H1 (cell line): Measurements from ENCODE around the gene FBXO30. TPM values are rescaled to one million over a fixed set of nuclear protein-coding genes. Genes with fewer than 3 reads are reported as not detected.

Source experiments
- CTCF ChIA-PET: fragments of 300-600 bp; sonication (Branson Sonifier 250); formaldehyde crosslinking; loops from one replicate; lab custom pipeline; 2021; ENCODE audit not compliant: partially characterized antibody; lab: Charles Lee
- POLR2A ChIA-PET: fragments of 300-600 bp; sonication (Branson Sonifier 250); formaldehyde crosslinking; loops from one replicate; lab custom pipeline; 2021; ENCODE audit warnings: inconsistent platforms; ENCODE audit not compliant: partially characterized antibody; lab: Charles Lee
- DNase-seq, 2 experiments: peaks; one replicate each; pipeline versions ENCODE4 v3.0.0 to v3.0.0-alpha.2; 2010 to 2022; ENCODE audit warnings: low spot score in 2 of 2, low read depth in 1 of 2, mixed read lengths in 1 of 2
- FAIRE-seq: peaks from 2 replicates; lab custom pipeline; 2011; peaks lifted over from hg19 to GRCh38; lab: Jason Lieb, UNC
- H2AFZ ChIP-seq: 2 replicates; pipeline ENCODE4 v1.8.1; 2012; ENCODE audit warnings: low read length, inconsistent platforms
- H2AK5ac ChIP-seq: 2 replicates; pipeline ENCODE4 v1.6.1; 2013; ENCODE audit warnings: low read depth, low read length
- H2BK120ac ChIP-seq: replicated peaks from 2 replicates; pipeline ENCODE3; 2013; ENCODE audit warnings: low read depth, low read length, inconsistent platforms
- H2BK12ac ChIP-seq: 2 replicates; pipeline ENCODE4 v1.6.1; 2013; ENCODE audit warnings: low read depth, low read length
- H2BK15ac ChIP-seq: 2 replicates; pipeline ENCODE4 v1.6.1; 2013; ENCODE audit warnings: low read length
- H2BK20ac ChIP-seq: 2 replicates; pipeline ENCODE4 v1.6.1; 2013; ENCODE audit warnings: low read length
- H2BK5ac ChIP-seq: 2 replicates; pipeline ENCODE4 v1.6.1; 2013; ENCODE audit warnings: low read depth, low read length
- H3K14ac ChIP-seq: 2 replicates; pipeline ENCODE4 v1.6.1; 2013; ENCODE audit warnings: inconsistent platforms; ENCODE audit not compliant: insufficient read length
- H3K18ac ChIP-seq: 2 replicates; pipeline ENCODE4 v1.6.1; 2013; ENCODE audit warnings: low read length; ENCODE audit errors: extremely low read depth
- H3K23ac ChIP-seq: 2 replicates; pipeline ENCODE4 v1.6.1; 2013; ENCODE audit warnings: inconsistent platforms; ENCODE audit not compliant: insufficient read length
- H3K23me2 ChIP-seq: 2 replicates; pipeline ENCODE4 v1.6.1; 2013; ENCODE audit warnings: low read depth, low read length
- H3K27ac ChIP-seq: 2 replicates; pipeline ENCODE4 v1.6.1; 2011; ENCODE audit warnings: low read depth, low read length, inconsistent platforms
- H3K27me3 ChIP-seq, 4 experiments: replicated peaks in 1 of 4; 1 replicate in 1 of 4; 2 replicates in 3 of 4; pipeline versions ENCODE4 v1.6.1 to v1.8.1; 2011 to 2013; ENCODE audit warnings: low read length in 3 of 4, mild to moderate bottlenecking in 3 of 4, inconsistent platforms in 2 of 4, mixed read lengths in 2 of 4, moderate library complexity in 1 of 4; ENCODE audit not compliant: control insufficient read depth in 3 of 4, insufficient read depth in 3 of 4; ENCODE audit errors: extremely low read depth in 1 of 4
- H3K36me3 ChIP-seq, 4 experiments: 2 replicates each; pipeline versions ENCODE4 v1.6.1 to v1.8.1; 2011 to 2013; ENCODE audit warnings: mild to moderate bottlenecking in 4 of 4, low read length in 3 of 4, moderate library complexity in 2 of 4, control low read depth in 1 of 4, inconsistent platforms in 1 of 4; ENCODE audit not compliant: insufficient read depth in 4 of 4, control insufficient read depth in 2 of 4
- H3K4ac ChIP-seq: replicated peaks from 2 replicates; pipeline ENCODE3; 2013; ENCODE audit warnings: low read length, low read depth, mixed read lengths, inconsistent platforms; ENCODE audit not compliant: insufficient read length
- H3K4me1 ChIP-seq, 4 experiments: replicated peaks in 1 of 4; 1 replicate in 1 of 4; 2 replicates in 3 of 4; pipeline versions ENCODE4 v1.6.1 to v1.8.1; 2011 to 2013; ENCODE audit warnings: low read length in 3 of 4, inconsistent platforms in 2 of 4, mixed read lengths in 1 of 4; ENCODE audit not compliant: insufficient read depth in 4 of 4, control insufficient read depth in 3 of 4
- H3K4me2 ChIP-seq, 2 experiments: 2 replicates each; pipeline versions ENCODE4 v1.6.1 to v1.8.1; 2011 to 2013; ENCODE audit warnings: low read depth in 2 of 2, low read length in 2 of 2, control low read depth in 1 of 2, inconsistent platforms in 1 of 2, mild to moderate bottlenecking in 1 of 2; ENCODE audit not compliant: insufficient read depth in 1 of 2
- H3K4me3 ChIP-seq, 4 experiments: fragments of 200-600, 300-600 bp in 1 of 4; sonication (generic), shearing (Covaris generic), sonication (Bioruptor Twin) in 1 of 4; 2 replicates each; pipeline versions ENCODE4 v1.5.1 to v1.8.1; 2011 to 2016; ENCODE audit warnings: low read length in 4 of 4, low read depth in 3 of 4, control low read depth in 2 of 4, inconsistent platforms in 2 of 4, mild to moderate bottlenecking in 2 of 4, mixed read lengths in 1 of 4, moderate library complexity in 1 of 4; ENCODE audit not compliant: insufficient read depth in 2 of 4; ENCODE audit errors: extremely low read depth in 1 of 4
- H3K56ac ChIP-seq: replicated peaks from 2 replicates; pipeline ENCODE3; 2013; ENCODE audit warnings: low read depth, mild to moderate bottlenecking, mixed read lengths, low read length, inconsistent platforms; ENCODE audit not compliant: insufficient read length
- H3K79me1 ChIP-seq: 2 replicates; pipeline ENCODE4 v1.6.1; 2013; ENCODE audit warnings: low read depth, low read length, control low read depth
- H3K79me2 ChIP-seq, 2 experiments: 2 replicates each; pipeline versions ENCODE4 v1.6.1 to v1.8.1; 2012 to 2013; ENCODE audit warnings: low read length in 2 of 2, mild to moderate bottlenecking in 2 of 2, inconsistent platforms in 1 of 2; ENCODE audit not compliant: insufficient read depth in 2 of 2, control insufficient read depth in 1 of 2
- H3K9ac ChIP-seq, 4 experiments: replicated peaks in 1 of 4; 1 replicate in 1 of 4; 2 replicates in 3 of 4; pipeline versions ENCODE4 v1.6.1 to v1.8.1; 2011 to 2013; ENCODE audit warnings: low read depth in 3 of 4, low read length in 3 of 4, control low read depth in 2 of 4, mild to moderate bottlenecking in 2 of 4, moderate library complexity in 2 of 4, inconsistent platforms in 1 of 4; ENCODE audit errors: extremely low read depth in 1 of 4
- H3K9me3 ChIP-seq, 2 experiments: 2 replicates each; pipeline versions ENCODE4 v1.6.1 to v1.8.1; 2012 to 2013; ENCODE audit warnings: mild to moderate bottlenecking in 2 of 2, moderate library complexity in 2 of 2, control low read depth in 1 of 2, inconsistent platforms in 1 of 2, low read depth in 1 of 2, low read length in 1 of 2, mixed read lengths in 1 of 2; ENCODE audit not compliant: insufficient read depth in 2 of 2
- H4K20me1 ChIP-seq, 2 experiments: replicated peaks in 1 of 2; 2 replicates each; pipeline versions ENCODE3 to v1.8.1; 2011 to 2013; ENCODE audit warnings: inconsistent platforms in 2 of 2, low read length in 2 of 2, mild to moderate bottlenecking in 1 of 2; ENCODE audit not compliant: insufficient read depth in 2 of 2, control insufficient read depth in 1 of 2
- H4K5ac ChIP-seq: 2 replicates; pipeline ENCODE4 v1.6.1; 2013; ENCODE audit warnings: low read length, low read depth, mixed read lengths, inconsistent platforms; ENCODE audit not compliant: insufficient read length
- H4K8ac ChIP-seq: 2 replicates; pipeline ENCODE4 v1.8.0; 2013; ENCODE audit warnings: mild to moderate bottlenecking, moderate library complexity, low read length, inconsistent platforms; ENCODE audit not compliant: insufficient read depth; ENCODE audit errors: extremely low read depth
- H4K91ac ChIP-seq: replicated peaks from 2 replicates; pipeline ENCODE3; 2013; ENCODE audit warnings: low read length, mixed read lengths, inconsistent platforms; ENCODE audit not compliant: insufficient read length
- ATF2 ChIP-seq: IDR thresholded peaks from 2 replicates; pipeline ENCODE4 v1.6.1; 2012; ENCODE audit warnings: low read length, inconsistent platforms
- ATF3 ChIP-seq: IDR thresholded peaks from 2 replicates; pipeline ENCODE4 v1.6.1; 2011; ENCODE audit warnings: low read depth, mild to moderate bottlenecking, low read length; ENCODE audit not compliant: insufficient read depth
- CEBPB ChIP-seq: IDR thresholded peaks from 2 replicates; pipeline ENCODE4 v1.6.1; 2012; ENCODE audit warnings: low read depth, low read length
- CHD1 ChIP-seq: IDR thresholded peaks from 2 replicates; pipeline ENCODE4 v1.6.1; 2012; ENCODE audit warnings: low read depth, low read length, improper control_type of control experiment
- CHD2 ChIP-seq: IDR thresholded peaks from 2 replicates; pipeline ENCODE4 v1.6.1; 2012; ENCODE audit warnings: low read length, improper control_type of control experiment
- EZH2 ChIP-seq: fragments of 200-600 bp; sonication (generic); IDR thresholded peaks from 2 replicates; pipeline ENCODE4 v1.7.1; 2012; ENCODE audit warnings: low read depth, mild to moderate bottlenecking, moderate library complexity, low read length, inconsistent platforms; ENCODE audit not compliant: severe bottlenecking
- MAFK ChIP-seq: IDR thresholded peaks from 2 replicates; pipeline ENCODE4 v1.6.1; 2012; ENCODE audit warnings: low read depth, mild to moderate bottlenecking, improper control_type of control experiment, low read length
- RBBP5 ChIP-seq: IDR thresholded peaks from 2 replicates; pipeline ENCODE4 v1.7.1; 2012; ENCODE audit warnings: low read depth, mild to moderate bottlenecking, inconsistent platforms, low read length, moderate library complexity, borderline replicate concordance
- SIN3A ChIP-seq, 2 experiments: IDR thresholded peaks in 1 of 2; conservative IDR thresholded peaks in 1 of 2; 2 replicates each; pipeline ENCODE4 v1.6.1; 2011 to 2012; ENCODE audit warnings: low read length in 2 of 2, improper control_type of control experiment in 1 of 2, low read depth in 1 of 2, mild to moderate bottlenecking in 1 of 2
- SUZ12 ChIP-seq: fragments of 200-600 bp; sonication (generic); IDR thresholded peaks from 2 replicates; pipeline ENCODE4 v1.6.1; 2012; ENCODE audit warnings: mild to moderate bottlenecking, inconsistent platforms, low read length, moderate library complexity, mixed read lengths
- TCF12 ChIP-seq: IDR thresholded peaks from 2 replicates; pipeline ENCODE4 v1.6.1; 2011; ENCODE audit warnings: low read depth, mild to moderate bottlenecking, low read length
- WGBS, 2 experiments: shearing (Covaris generic) in 1 of 2; methylation state at CpG; one replicate each; pipeline versions ENCODE4 v1.1.6 to v1.1.7; 2013 to 2015; ENCODE audit warnings: low lambda C conversion rate in 2 of 2, mixed read lengths in 2 of 2, inconsistent platforms in 1 of 2, low coverage in 1 of 2, missing lambda C conversion rate in 1 of 2; ENCODE audit not compliant: insufficient replicate concordance in 2 of 2, insufficient coverage in 1 of 2, insufficient read length in 1 of 2; ENCODE audit errors: extremely low coverage in 1 of 2, missing lambda C conversion rate in 1 of 2; 5-methylcytosine and 5-hydroxymethylcytosine counted together
- polyA plus RNA-seq, 7 experiments: library from polyadenylated mRNA; depleted of rRNA in 3 of 7; stranded (reverse) in 5 of 7; unstranded in 2 of 7; fragments of >200 nt in 5 of 7; fragments of 200-250 nt in 2 of 7; gene quantifications; 1 replicate in 5 of 7; 2 replicates in 1 of 7; 4 replicates in 1 of 7; pipeline versions ENCODE4 v1.2.1 to v1.2.3, GENCODE V29; 2011 to 2013; ENCODE audit warnings: missing spikeins in 2 of 7, mixed read lengths in 2 of 7
- total RNA-seq: library from RNA; stranded (reverse); fragmentation: NEBNext Ultra II Directional; extraction: Animal tissue kit (Norgen Biotek cat#: 25700); gene quantifications from 2 replicates; pipeline ENCODE4 v1.2.1, GENCODE V29; 2021
- TF ChIP-seq, protein P1 (sequence below): IDR thresholded peaks from 2 replicates; pipeline ENCODE4 v1.6.1; 2012; ENCODE audit warnings: inconsistent platforms

Gene FBXO30
- total and polyA plus RNA-seq, 2 of the 8 experiments (the other 6 are each of a cell fraction or from before 2014, with no cell fraction given) = 3.9 to 18.3 TPM

GRCh38 chr6:145838305-145838704 is 23.7 kb upstream of the FBXO30 start:
- no peaks in the 10 kb centered on the region for H4K20me1 ChIP-seq
- TF ChIP-seq EZH2 (no peak), SIN3A (conservative IDR thresholded peaks at IDR 0.05 in 1 of 2, IDR thresholded peaks at IDR 0.05 in 1 of 2; ENCODE audit: low read depth in 1 of 2, low read length in 2 of 2) (no peak), SUZ12 (no peak), MAFK (no peak), CEBPB (no peak), CHD2 (no peak), RBBP5 (no peak), ATF2 (no peak), TCF12 (no peak), CHD1 (no peak), ATF3 (no peak)
- TF ChIP-seq, protein P1, sequence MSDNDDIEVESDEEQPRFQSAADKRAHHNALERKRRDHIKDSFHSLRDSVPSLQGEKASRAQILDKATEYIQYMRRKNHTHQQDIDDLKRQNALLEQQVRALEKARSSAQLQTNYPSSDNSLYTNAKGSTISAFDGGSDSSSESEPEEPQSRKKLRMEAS = no peak

More at GRCh38 chr6:145838305-145838704, 23.7 kb upstream of the FBXO30 start:
- Histone ChIP-seq H3K9ac (no peak overlapping the region), H3K9me3 (no peaks in the 10 kb centered on the region), H3K23ac (no peak overlapping the region), H3K23me2 (no peaks in the 10 kb centered on the region), H2BK5ac (no peak overlapping the region), H2BK12ac (no peak overlapping the region), H3K14ac (no peak overlapping the region), H3K4me3 (no peak overlapping the region), H3K18ac (no peak overlapping the region), H3K27ac (no peak overlapping the region), H2BK20ac (no peak overlapping the region), H3K79me1 (no peaks in the 10 kb centered on the region), H2BK15ac (no peak overlapping the region), H2AFZ (no peak overlapping the region), H3K36me3 (no peaks in the 10 kb centered on the region), H4K5ac (no peak overlapping the region), H2AK5ac (no peak overlapping the region), H4K91ac (no peak overlapping the region), H4K8ac (no peak overlapping the region), H3K4me2 (no peak overlapping the region), H3K4me1 (peaks cover 0 to 4% (median under 1%) of the 10 kb centered on the region in 4 experiments; a peak in 2 of 7 replicates), H2BK120ac (no peak overlapping the region), H3K27me3 (no peaks in the 10 kb centered on the region), H3K79me2 (no peaks in the 10 kb centered on the region), H3K56ac (no peak overlapping the region), H3K4ac (no peak overlapping the region)
- DNase-seq (no peak), FAIRE-seq (no peak)
- ChIA-PET CTCF (interaction anchor here (0.7 kb wide), 1 partner anchor 507 kb away, joined by 3 read pairs; no protein-coding TSS in a partner anchor), POLR2A (no interaction called here)
- 92% methylated on average over 1 of the region's 1 CpG; no CpG with 5 or more reads in 1 of the 2 experiments for WGBS, 2 experiments
